ENCODE measurements around the gene ABHD2.
"Not testable (repeated sequence)": the region's sequence is repeated elsewhere in the genome, so short reads cannot be mapped to it uniquely, and the experiment has no call there.

The ABHD2 gene

DNA sequence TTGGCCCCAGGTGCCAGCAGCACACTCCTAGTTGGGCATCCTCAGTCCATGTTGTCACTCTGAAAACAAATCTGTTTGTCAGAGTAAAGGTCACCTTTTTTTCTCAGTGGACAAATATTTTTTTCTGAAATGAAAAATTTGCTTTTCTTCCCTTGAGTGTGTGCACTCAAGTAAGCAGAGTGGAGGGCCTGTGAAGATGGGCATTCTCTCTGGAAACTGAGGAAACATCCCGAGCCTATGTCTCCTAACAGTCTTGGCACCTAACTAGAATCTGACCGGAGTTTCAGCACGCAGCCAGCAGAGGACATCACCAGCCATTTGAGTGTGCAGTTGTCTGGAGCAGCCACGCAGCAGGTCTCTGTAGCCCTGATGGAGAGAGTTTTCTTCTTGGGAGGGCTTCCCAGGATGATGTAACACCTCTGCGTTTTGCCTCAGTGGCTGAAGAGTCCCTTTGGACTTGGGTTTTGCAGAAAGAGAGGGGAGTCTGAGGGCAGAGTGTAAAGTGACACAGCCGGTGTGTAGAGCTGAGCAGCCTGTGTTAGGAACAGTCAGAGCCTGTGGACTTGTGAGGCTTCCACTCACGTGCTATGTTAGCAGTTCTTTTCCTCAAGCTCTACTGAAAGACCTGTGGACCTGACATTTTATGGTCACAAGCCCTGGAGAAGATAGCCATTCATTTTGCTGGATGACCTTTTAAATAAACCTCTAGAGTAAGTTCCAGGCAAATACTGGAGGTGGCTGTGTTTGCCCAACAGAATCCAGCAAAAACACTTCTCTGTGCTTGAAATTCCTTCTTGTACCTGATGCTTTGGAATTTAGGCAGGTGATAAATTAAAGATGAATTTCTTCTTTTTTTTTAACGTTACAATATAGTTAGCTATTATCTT, 51.6 kb downstream of the ABHD2 start:
- DNase-seq, result no peak

- DNase-seq, result no peak
Observed at GRCh38 chr15:89140595-89140994, 52.3 kb downstream of the ABHD2 start.

GRCh38 chr15:89141159-89141558, 52.9 kb downstream of the ABHD2 start:
- not testable (repeated sequence) for DNase-seq

DNA sequence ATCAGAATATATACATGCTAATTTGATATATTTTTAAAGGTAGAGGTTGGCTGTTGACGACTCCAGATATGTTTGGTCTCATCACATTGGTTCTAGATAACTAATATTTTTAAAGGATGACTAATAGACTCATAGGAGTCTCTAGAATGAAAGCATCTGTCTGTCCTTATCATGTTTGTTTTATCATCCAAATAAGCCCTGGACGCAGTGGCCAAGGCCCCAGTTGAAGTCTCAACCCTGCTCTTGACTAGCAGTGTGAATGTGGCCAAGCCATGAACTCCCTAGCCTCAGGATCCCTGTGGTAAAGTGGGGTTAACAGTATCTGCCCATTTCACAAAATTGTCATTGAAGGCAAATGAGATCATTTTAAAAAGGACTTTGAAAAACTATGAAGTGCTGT, 53.6 kb downstream of the ABHD2 start:
- no peak for DNase-seq

DNA sequence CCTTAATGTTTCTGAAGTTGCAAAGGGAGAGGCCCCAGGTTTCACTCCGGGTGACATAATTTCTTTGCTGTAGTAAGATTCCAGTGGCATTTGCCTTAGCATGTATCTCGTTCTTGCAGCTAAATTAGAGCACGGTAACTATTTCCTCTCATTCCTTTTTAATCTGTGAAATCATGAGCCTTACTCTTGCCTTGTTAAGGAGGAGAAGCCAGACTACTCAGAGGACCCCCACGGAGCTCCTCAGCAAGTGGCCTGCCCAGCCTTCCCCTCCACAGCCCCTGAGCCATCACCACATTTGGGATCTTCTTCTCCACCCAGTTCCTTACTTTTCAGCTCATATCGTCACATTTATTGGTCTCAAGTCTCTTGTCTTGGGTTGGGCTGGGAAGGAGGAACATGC, 54.2 kb downstream of the ABHD2 start:
- DNase-seq, result no peak

GRCh38 chr15:89143503-89144162, 55.4 kb downstream of the ABHD2 start:
- peak in 1 of 3 experiments; percentile 31 for DNase-seq

DNA sequence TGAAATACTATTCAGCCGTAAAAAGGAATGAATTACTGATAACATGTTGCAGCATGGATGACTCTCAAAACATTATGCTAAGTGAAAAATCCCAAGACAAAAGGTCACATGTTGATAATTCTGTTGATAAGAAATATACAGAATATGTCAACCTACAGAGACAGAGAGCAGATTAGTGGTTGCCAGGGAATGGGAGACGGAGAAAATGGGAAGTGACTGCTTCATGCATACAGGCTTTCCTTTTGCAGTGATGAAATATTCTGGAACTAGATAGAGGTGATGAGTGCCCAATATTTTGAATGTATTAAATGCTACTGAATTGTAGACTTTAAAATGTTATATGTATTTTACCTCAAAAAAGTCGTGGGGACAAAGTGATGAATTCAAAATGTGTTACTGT, 56.2 kb downstream of the ABHD2 start:
- DNase-seq, result no peak

DNA sequence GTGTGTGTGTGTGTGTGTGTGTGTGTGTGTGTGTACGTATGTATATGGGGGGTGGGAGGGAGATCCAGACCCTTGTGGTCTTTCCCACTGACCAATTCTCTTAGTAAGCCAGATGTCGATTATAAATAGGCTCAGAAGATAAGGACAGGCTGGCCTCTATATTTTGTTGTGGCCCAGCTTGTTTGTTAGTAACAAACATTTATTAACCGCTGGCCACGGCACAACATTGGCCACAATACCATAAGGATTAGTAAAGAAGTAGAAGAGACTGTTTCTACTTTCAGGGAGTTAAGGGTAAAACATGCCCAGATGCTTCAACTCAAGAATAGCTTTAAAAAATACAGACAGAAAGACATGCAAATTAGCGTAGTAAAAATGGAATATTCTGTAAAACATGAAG, 58.1 kb downstream of the ABHD2 start:
- DNase-seq, result no peak

DNA sequence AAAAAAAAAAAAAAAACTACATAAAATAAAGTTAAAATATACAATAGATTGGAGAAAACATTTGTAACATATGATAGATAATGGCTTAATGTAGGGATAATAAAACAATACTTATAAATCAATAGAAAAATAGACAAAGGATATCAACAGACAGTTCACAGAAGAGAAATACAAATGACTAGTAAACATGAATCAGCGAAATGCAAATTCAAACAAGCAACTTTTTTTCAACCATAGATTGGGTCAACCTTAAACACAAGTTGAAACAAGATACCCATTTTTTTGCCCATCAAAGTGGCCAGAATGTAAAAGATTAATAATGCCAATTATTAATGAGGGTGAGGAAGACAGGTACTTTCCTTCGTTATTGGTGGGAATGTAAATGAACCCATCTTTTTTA, 59.9 kb downstream of the ABHD2 start:
- no peak for DNase-seq

- DNase-seq, result no peak
Observed at GRCh38 chr15:89149501-89150101, 61.3 kb downstream of the ABHD2 start.

GRCh38 chr15:89150287-89150686, 62.0 kb downstream of the ABHD2 start:
- peak in 2 of 3 experiments; percentile 43 to 61 for DNase-seq

DNA sequence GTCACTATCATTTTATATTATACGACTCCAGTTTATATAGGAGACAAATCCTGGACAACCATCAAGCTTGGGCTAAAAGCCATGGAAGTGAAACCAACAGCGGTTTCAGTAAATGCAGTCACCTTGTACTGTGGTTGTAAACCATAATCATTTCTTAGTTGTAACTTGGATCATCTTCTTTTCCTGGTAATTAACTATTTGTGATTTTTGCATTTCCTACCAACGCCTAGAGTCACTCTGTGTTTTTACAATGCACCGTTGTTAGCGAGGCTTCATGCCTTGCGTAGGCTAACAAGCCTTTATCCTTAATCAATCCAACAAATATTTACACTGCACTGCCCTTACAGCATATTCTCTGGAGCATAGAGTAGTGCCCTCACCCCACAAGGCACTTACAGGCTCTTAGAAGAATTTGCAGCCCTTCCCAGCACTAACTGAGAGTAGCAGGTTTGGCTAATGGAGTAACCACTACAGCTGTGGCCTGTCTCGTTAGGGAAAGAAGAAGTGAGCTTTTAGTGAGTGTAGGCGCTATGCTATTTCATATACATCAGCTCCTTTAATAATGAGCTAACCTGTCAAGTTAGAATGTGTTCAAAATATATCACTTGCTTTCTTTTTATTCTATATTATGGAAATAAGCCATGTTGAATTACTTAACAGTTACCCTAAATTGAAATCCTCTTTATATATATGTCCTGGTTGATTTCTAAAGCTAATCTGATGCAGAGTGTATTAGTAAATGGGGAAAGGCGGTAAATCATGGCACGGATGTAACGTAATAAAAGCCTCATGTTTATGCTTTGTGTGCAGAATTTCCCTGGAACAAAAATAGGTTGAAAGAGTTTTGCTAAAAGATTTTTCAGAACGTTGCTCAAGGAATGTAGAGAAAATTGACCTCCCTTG, 62.8 kb downstream of the ABHD2 start:
- peak; percentile 25 to 89 (median 78) for DNase-seq

DNA sequence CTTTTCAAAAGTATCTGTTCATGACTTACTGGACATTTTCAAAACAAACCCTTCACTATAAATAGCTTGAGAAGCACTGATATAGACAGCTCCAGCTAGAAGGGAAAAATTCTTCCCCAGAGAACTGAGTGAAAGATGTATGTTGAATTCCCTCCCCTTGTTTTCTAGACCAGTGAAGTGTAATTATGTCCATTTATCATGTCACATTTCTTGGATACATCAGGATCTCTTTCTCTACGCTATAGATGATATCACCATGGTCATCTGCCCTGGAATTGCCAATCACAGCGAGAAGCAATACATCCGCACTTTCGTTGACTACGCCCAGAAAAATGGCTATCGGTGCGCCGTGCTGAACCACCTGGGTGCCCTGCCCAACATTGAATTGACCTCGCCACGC, 66.9 kb downstream of the ABHD2 start:
- no peak for DNase-seq

- DNase-seq, result no peak
Observed at GRCh38 chr15:89155656-89156055, 67.4 kb downstream of the ABHD2 start.

DNA sequence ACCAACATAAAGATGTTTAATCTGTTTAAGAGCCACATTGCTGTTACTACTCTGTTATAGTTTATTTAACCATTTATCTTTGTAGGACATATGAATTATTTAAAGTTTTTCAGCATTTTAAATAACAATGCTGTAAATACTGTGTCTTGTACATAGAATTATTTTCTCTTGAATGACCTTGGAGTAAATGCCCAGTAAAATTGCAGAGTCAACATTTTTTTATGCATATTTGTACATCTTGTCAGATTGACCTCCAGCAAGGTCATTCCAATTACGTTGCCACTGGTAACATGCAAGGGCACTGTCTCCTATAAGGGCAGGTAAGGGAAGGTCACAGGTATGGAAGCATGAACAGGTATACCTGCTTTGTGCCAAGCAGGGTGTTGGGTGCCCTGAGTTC, 68.8 kb downstream of the ABHD2 start:
- no peak for DNase-seq

GRCh38 chr15:89157918-89158564, 69.8 kb downstream of the ABHD2 start:
- no peak for DNase-seq

DNA sequence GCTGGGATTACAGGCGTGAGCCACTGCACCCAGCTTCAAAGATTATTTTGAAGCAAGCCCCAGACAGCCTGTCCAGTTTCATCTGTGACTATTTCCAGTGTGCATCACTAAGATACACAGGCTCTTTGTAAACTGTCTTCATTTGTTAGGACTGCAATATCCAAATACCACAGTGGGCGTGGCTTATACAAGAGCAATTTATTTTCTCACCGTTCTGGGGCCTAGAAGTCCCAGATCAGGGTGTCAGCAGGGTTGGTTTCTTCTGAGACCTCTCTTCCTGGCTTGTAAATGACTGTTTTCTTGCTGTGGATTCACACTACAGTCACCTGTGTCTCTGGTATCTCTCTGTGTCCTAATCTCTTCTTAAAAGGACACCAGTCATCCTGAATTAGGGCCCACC, 73.4 kb downstream of the ABHD2 start:
- DNase-seq, result no peak

GRCh38 chr15:89163271-89164055, 75.2 kb downstream of the ABHD2 start:
- DNase-seq, result peak in 1 of 3 experiments; percentile 64

- no peak for DNase-seq
Observed at GRCh38 chr15:89164712-89165211, 76.5 kb downstream of the ABHD2 start.

DNA sequence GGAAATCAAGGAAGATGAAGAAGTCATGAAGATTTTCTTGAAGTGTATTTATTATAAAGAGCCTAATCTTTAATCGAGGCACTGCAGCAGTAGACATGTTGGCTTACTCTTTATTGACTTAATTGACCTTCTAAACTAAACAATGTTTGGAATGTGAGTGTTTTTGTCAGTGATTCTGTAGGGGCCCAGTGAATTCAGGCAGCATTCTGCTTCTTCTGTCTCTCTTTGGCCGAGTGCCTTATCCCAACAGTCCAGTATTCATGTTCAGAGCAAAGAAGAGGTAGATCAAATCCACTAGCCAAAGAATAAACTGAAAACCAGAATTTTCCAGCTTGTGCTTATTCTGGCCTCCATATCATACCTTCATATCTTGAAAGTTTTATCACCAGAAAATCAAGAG, 77.4 kb downstream of the ABHD2 start:
- no peak for DNase-seq

All from NCI-H1417 (cell line).